Right cardiac atrium (tissue), 5 donors: ENCODE data around the gene LRRC59. TPM values are rescaled to one million over a fixed set of nuclear protein-coding genes. Genes with fewer than 3 reads are reported as not detected.

Experiments
- ATAC-seq, 2 donors: fragments of 200-7000 bp; cut with Tn5 transposase; one replicate each; pipeline versions ENCODE4 v1.8.0 to v1.9.1; 2020; ENCODE audit warnings: moderate library complexity in 2 of 2, mild to moderate bottlenecking in 1 of 2
- DNase-seq, 3 donors: peaks; one replicate each; pipeline ENCODE4 v3.0.0-alpha.2; 2020
- H3K27ac ChIP-seq: one replicate; pipeline ENCODE4 v1.5.1; 2013; ENCODE audit warnings: mild to moderate bottlenecking, low read length, control low read depth, moderate library complexity
- H3K27me3 ChIP-seq: one replicate; pipeline ENCODE4 v1.6.1; 2013; ENCODE audit not compliant: control insufficient read depth, insufficient read depth
- H3K4me1 ChIP-seq: one replicate; pipeline ENCODE4 v1.6.1; 2013; ENCODE audit warnings: low read length; ENCODE audit not compliant: control insufficient read depth, insufficient read depth
- H3K4me3 ChIP-seq: one replicate; pipeline ENCODE4 v1.5.1; 2013; ENCODE audit warnings: low read length, control low read depth
- H3K9me3 ChIP-seq: one replicate; pipeline ENCODE4 v1.6.1; 2013; ENCODE audit warnings: low read length; ENCODE audit not compliant: control insufficient read depth
- WGBS: extraction: QIAGEN DNeasy Blood & Tissue Kit; methylation state at CpG from one replicate; pipeline ENCODE4 v1.1.7; 2013; 5-methylcytosine and 5-hydroxymethylcytosine counted together
- intact Hi-C, 4 donors: fragments of 100-400 bp; cut with DNase I; formaldehyde crosslinking; loops; one replicate each; pipeline versions ENCODE4 v1.11.0 to v1.14.0; 2022 to 2023
- polyA plus RNA-seq: library from polyadenylated mRNA; stranded (reverse); fragments of 200-250 nt; gene quantifications from one replicate; pipeline ENCODE4 v1.2.3, GENCODE V29; 2013
- total RNA-seq, 4 donors: library from RNA; stranded (reverse); fragmentation: NEBNext Ultra II Directional; extraction: Animal tissue kit (Norgen Biotek cat#: 25700); gene quantifications; one replicate each; pipeline ENCODE4 v1.2.1, GENCODE V29; 2021
- donor health status: healthy with polysubstance abuse.
- donor health status: DM: no; HTN: yes; CAD: no.
- donor health status: DM: no; HTN: no; CAD: no.
- donor health status: DM: no; HTN: yes; CAD: no; lungs with severe emphysema.
- donor health status: DM: yes; HTN: yes; CAD: no.

Gene LRRC59
- total and polyA plus RNA-seq, 5 donors: 22.0 to 62.0 (median 32.7) TPM

DNA sequence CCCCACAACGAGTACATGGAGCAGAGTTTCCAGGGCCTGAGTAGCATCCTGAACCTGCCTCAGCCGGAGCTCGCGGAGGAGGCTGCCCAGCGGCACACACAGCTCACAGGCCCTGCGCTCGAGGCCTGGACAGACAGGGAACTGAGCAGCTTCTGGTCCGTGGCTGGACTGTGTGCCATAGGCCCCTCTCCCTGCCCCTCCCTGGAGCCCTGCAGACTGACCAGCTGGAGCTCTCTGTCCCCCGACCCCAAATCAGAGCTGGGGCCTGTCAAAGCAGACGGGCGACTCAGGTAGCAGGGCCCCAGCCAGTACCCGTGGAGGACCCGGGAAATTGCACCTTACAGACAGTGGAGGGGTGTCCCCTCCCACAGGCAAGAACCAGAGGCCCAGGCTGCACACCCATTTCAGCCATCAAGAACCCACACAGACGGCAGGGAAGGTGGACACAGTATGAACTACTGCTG lies 37.3 kb downstream of the LRRC59 start:
- H3K9me3 ChIP-seq: no peaks in the 10 kb centered on the region
- H3K4me3 ChIP-seq: no peak overlapping the region
- DNase-seq: no peak
- intact Hi-C loops: loop anchor here in 2 of 4 donors (10.0 kb wide), 1 partner anchor 115 kb away; the partner anchor contains the start of gene RSAD1 (in 2 of the 2)
- WGBS: 84% methylated on average over 14 of the region's 14 CpGs
- ATAC-seq: no peak
- no peaks in the 10 kb centered on the region for H3K27me3 ChIP-seq
- H3K27ac ChIP-seq: no peak overlapping the region
- no peaks in the 10 kb centered on the region for H3K4me1 ChIP-seq

DNA sequence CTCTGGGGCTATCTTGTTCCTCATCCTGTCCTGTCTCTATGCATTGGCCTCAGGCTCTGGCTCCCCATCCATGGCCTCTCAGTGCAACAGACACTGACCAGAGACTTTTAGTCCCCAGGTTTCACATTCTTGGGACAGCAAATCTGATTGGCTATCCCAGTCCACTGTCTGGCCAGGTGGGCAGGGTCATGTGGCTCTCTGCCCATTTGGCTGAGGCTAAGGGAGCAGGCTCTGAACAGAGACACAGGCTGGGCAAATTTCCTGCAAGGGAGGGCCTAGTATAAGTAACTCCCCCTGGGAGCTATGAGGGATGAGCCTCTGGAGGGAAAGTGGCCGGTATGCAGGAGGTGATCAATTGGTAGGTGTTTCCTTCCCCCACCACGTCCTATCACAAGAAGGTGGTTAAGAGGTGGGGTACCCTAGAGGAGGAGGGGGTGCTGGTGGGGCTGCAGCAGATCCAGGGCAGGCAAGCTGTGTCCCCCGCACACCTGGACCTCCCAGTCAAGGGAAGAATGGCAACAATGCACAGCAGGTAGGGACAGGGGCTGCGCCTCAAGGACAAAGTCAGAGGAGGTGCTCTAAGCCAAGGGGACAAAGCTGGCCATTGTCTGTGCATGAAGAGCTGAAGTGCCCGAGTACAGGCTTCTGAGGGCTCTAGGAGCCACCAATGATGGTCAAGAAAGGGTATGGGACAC lies 38.2 kb downstream of the LRRC59 start:
- Histone ChIP-seq H3K27me3 (no peaks in the 10 kb centered on the region), H3K27ac (no peak overlapping the region), H3K9me3 (no peaks in the 10 kb centered on the region), H3K4me3 (no peak overlapping the region), H3K4me1 (no peaks in the 10 kb centered on the region)
- intact Hi-C loops: no loop called here
- DNase-seq: peak in 1 of 3 donors; percentile 73
- ATAC-seq: no peak
- WGBS: 74% methylated on average over 5 of the region's 5 CpGs

GRCh38 chr17:50358177-50358576 lies 39.1 kb downstream of the LRRC59 start:
- DNase-seq (no peak), ATAC-seq (no peak)
- intact Hi-C loops: no loop called here
- Histone ChIP-seq H3K4me3 (no peak overlapping the region), H3K4me1 (no peaks in the 10 kb centered on the region), H3K27ac (no peak overlapping the region), H3K27me3 (no peaks in the 10 kb centered on the region), H3K9me3 (no peaks in the 10 kb centered on the region)
- 94% methylated on average over 17 of the region's 17 CpGs for WGBS

- DNase-seq (no peak), ATAC-seq (no peak)
- Histone ChIP-seq H3K27ac (no peak overlapping the region), H3K4me1 (no peaks in the 10 kb centered on the region), H3K27me3 (no peaks in the 10 kb centered on the region), H3K9me3 (no peaks in the 10 kb centered on the region), H3K4me3 (no peak overlapping the region)
- 95% methylated on average over 12 of the region's 12 CpGs for WGBS
- intact Hi-C loops: no loop called here
Measured at GRCh38 chr17:50356892-50357510, 40.3 kb downstream of the LRRC59 start.

DNA sequence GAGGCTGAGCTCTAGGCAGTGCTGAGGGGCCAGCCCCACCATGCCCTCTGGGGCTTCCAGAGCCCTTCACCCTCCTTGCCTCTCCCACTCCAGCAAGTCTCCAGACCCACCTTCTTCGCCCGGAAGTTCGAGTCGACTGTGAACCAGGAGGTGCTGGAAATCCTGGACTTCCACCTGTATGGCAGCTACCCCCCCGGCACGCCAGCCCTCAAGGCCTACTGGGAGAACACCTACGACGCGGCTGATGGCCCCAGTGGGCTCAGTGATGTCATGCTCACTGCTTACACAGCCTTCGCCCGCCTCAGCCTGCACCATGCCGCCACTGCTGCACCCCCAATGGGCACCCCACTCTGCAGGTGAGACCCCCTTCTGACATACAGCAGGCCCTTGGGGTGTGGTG lies 40.9 kb downstream of the LRRC59 start:
- intact Hi-C loops: no loop called here
- no peak overlapping the region for H3K27ac ChIP-seq
- no peaks in the 10 kb centered on the region for H3K4me1 ChIP-seq
- no peak for DNase-seq
- H3K9me3 ChIP-seq: no peaks in the 10 kb centered on the region
- 94% methylated on average over 12 of the region's 12 CpGs for WGBS
- ATAC-seq: no peak
- no peak overlapping the region for H3K4me3 ChIP-seq
- no peaks in the 10 kb centered on the region for H3K27me3 ChIP-seq

DNA sequence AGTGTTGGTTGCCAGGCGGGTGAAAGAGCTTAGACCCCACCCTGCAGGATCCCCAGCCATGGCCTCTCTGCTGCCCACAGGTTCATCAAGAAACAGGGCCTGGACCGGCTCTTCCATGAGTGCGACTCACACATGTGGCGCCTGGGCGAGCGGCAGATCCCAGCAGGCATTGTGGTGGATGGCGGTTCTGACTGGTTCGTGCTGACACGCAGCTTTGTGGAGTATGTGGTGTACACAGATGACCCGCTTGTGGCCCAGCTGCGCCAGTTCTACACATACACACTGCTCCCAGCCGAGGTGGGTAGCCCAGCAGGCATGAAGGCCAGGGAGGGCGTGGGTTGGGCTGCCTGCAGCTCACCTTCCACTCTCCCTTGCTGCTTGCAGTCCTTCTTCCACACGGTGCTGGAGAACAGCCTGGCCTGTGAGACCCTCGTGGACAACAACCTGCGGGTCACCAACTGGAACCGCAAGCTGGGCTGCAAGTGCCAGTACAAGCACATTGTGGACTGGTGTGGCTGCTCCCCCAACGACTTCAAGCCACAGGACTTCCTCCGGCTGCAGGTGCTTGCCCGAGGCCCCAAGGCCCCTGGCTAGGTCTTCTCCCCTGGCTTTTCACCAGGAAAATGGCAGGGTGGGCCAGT lies 41.5 kb downstream of the LRRC59 start:
- DNase-seq (no peak), ATAC-seq (no peak)
- Histone ChIP-seq H3K4me3 (no peak overlapping the region), H3K27me3 (no peaks in the 10 kb centered on the region), H3K9me3 (no peaks in the 10 kb centered on the region), H3K4me1 (no peaks in the 10 kb centered on the region), H3K27ac (no peak overlapping the region)
- intact Hi-C loops: no loop called here
- WGBS: 91% methylated on average over 20 of the region's 20 CpGs

- 85% methylated on average over 4 of the region's 4 CpGs for WGBS
- intact Hi-C loops: no loop called here
- DNase-seq: no peak
- Histone ChIP-seq H3K9me3 (no peaks in the 10 kb centered on the region), H3K27me3 (no peaks in the 10 kb centered on the region), H3K4me3 (no peak overlapping the region), H3K27ac (no peak overlapping the region), H3K4me1 (no peaks in the 10 kb centered on the region)
- ATAC-seq: no peak
Measured at GRCh38 chr17:50355336-50355700, 42.0 kb downstream of the LRRC59 start.

GRCh38 chr17:50354776-50355175 lies 42.5 kb downstream of the LRRC59 start:
- intact Hi-C loops: no loop called here
- DNase-seq: no peak
- no peak for ATAC-seq

GRCh38 chr17:50354198-50354597 lies 43.1 kb downstream of the LRRC59 start:
- no peaks in the 10 kb centered on the region for H3K4me1 ChIP-seq
- H3K27me3 ChIP-seq: no peaks in the 10 kb centered on the region
- H3K27ac ChIP-seq: no peak overlapping the region
- no peak overlapping the region for H3K4me3 ChIP-seq
- DNase-seq (no peak), ATAC-seq (no peak)
- 92% methylated on average over 15 of the region's 15 CpGs for WGBS
- intact Hi-C loops: no loop called here
- no peaks in the 10 kb centered on the region for H3K9me3 ChIP-seq

More at GRCh38 chr17:50354776-50355175, 42.5 kb downstream of the LRRC59 start:
- Histone ChIP-seq H3K9me3 (no peaks in the 10 kb centered on the region), H3K27me3 (no peaks in the 10 kb centered on the region), H3K4me3 (no peak overlapping the region), H3K4me1 (no peaks in the 10 kb centered on the region), H3K27ac (no peak overlapping the region)
- WGBS: 94% methylated on average over 13 of the region's 13 CpGs

GRCh38 chr17:50353600-50354195 lies 43.6 kb downstream of the LRRC59 start:
- Histone ChIP-seq H3K4me3 (no peak overlapping the region), H3K9me3 (no peaks in the 10 kb centered on the region), H3K27me3 (no peaks in the 10 kb centered on the region), H3K27ac (no peak overlapping the region), H3K4me1 (no peaks in the 10 kb centered on the region)
- DNase-seq (no peak), ATAC-seq (peak in 1 of 2 donors; percentile 6)
- WGBS: 93% methylated on average over 27 of the region's 27 CpGs
- intact Hi-C loops: no loop called here
